ENCODE data around the gene KCNQ2. TPM values are rescaled to one million over a fixed set of nuclear protein-coding genes. Genes with fewer than 3 reads are reported as not detected.

Gene KCNQ2
- total and polyA plus RNA-seq, 4 donors, result not detected

DNA sequence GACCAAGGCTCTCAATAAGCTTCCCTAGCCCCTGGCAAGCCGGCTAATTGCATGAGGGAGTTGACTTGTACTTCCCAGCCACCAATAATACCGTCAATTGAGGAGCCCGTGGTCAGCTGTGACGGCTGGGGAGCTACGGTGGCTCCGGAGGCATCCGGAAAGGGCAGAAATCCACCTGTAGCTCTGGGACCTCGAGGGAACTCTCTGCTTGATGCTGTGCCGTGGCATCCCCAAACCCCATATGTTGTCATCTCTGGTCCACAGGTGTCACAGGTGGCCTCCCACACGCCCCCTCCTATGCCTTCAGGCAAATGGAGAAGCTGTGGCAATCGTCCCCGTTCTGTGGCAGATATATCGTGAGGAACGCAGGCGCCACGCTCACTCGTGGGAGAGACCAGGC is 5.5 kb upstream of the KCNQ2 start:
- Histone ChIP-seq H3K9ac (ENCODE audit: low read depth in 1 of 2, low read length in 2 of 2) (no peak overlapping the region), H3K9me3 (ENCODE audit: control insufficient read depth in 4 of 4, low read length in 3 of 4) (no peaks in the 10 kb centered on the region), H3K27ac (ENCODE audit: low read depth in 1 of 2, low read length in 2 of 2) (no peak overlapping the region), H3K4me3 (ENCODE audit: low read depth in 1 of 3, low read length in 3 of 3) (no peak overlapping the region), H3K4me1 (ENCODE audit: control insufficient read depth in 4 of 4, insufficient read depth in 4 of 4, low read length in 3 of 4) (peaks cover 0 to 3% (median under 1%) of the 10 kb centered on the region in 4 donors), H3K27me3 (ENCODE audit: control insufficient read depth in 4 of 4, insufficient read depth in 4 of 4, low read length in 3 of 4) (peaks cover 0 to 26% (median 9%) of the 10 kb centered on the region in 4 donors), H3K36me3 (ENCODE audit: control insufficient read depth in 4 of 4, insufficient read depth in 3 of 4, low read depth in 1 of 4, low read length in 3 of 4) (no peaks in the 10 kb centered on the region)
- TF ChIP-seq, protein P1, sequence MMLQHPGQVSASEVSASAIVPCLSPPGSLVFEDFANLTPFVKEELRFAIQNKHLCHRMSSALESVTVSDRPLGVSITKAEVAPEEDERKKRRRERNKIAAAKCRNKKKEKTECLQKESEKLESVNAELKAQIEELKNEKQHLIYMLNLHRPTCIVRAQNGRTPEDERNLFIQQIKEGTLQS (IDR thresholded peaks at IDR 0.05), result no peak
- TF ChIP-seq TAF1 (conservative IDR thresholded peaks at IDR 0.05) (no peak), CTCF (IDR thresholded peaks at IDR 0.05; ENCODE audit: low read depth, low read length, missing input control) (no peak), RAD21 (IDR thresholded peaks at IDR 0.05) (no peak), SP1 (IDR thresholded peaks at IDR 0.05) (no peak), GABPA (IDR thresholded peaks at IDR 0.05 in 1 of 2, conservative IDR thresholded peaks at IDR 0.05 in 1 of 2) (no peak), JUND (IDR thresholded peaks at IDR 0.05) (no peak), FOXA2 (IDR thresholded peaks at IDR 0.05) (no peak), RXRA (IDR thresholded peaks at IDR 0.05) (no peak), YY1 (IDR thresholded peaks at IDR 0.05) (no peak), MAX (IDR thresholded peaks at IDR 0.05) (no peak)
- TF ChIP-seq, protein P2, sequence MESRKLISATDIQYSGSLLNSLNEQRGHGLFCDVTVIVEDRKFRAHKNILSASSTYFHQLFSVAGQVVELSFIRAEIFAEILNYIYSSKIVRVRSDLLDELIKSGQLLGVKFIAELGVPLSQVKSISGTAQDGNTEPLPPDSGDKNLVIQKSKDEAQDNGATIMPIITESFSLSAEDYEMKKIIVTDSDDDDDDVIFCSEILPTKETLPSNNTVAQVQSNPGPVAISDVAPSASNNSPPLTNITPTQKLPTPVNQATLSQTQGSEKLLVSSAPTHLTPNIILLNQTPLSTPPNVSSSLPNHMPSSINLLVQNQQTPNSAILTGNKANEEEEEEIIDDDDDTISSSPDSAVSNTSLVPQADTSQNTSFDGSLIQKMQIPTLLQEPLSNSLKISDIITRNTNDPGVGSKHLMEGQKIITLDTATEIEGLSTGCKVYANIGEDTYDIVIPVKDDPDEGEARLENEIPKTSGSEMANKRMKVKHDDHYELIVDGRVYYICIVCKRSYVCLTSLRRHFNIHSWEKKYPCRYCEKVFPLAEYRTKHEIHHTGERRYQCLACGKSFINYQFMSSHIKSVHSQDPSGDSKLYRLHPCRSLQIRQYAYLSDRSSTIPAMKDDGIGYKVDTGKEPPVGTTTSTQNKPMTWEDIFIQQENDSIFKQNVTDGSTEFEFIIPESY (IDR thresholded peaks at IDR 0.05), result no peak
- TF ChIP-seq, protein P3, sequence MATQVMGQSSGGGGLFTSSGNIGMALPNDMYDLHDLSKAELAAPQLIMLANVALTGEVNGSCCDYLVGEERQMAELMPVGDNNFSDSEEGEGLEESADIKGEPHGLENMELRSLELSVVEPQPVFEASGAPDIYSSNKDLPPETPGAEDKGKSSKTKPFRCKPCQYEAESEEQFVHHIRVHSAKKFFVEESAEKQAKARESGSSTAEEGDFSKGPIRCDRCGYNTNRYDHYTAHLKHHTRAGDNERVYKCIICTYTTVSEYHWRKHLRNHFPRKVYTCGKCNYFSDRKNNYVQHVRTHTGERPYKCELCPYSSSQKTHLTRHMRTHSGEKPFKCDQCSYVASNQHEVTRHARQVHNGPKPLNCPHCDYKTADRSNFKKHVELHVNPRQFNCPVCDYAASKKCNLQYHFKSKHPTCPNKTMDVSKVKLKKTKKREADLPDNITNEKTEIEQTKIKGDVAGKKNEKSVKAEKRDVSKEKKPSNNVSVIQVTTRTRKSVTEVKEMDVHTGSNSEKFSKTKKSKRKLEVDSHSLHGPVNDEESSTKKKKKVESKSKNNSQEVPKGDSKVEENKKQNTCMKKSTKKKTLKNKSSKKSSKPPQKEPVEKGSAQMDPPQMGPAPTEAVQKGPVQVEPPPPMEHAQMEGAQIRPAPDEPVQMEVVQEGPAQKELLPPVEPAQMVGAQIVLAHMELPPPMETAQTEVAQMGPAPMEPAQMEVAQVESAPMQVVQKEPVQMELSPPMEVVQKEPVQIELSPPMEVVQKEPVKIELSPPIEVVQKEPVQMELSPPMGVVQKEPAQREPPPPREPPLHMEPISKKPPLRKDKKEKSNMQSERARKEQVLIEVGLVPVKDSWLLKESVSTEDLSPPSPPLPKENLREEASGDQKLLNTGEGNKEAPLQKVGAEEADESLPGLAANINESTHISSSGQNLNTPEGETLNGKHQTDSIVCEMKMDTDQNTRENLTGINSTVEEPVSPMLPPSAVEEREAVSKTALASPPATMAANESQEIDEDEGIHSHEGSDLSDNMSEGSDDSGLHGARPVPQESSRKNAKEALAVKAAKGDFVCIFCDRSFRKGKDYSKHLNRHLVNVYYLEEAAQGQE (IDR thresholded peaks at IDR 0.05), result no peak
- no peak for DNase-seq (ENCODE audit: low spot score)
- 70% methylated on average over 17 of the region's 17 CpGs for WGBS

DNA sequence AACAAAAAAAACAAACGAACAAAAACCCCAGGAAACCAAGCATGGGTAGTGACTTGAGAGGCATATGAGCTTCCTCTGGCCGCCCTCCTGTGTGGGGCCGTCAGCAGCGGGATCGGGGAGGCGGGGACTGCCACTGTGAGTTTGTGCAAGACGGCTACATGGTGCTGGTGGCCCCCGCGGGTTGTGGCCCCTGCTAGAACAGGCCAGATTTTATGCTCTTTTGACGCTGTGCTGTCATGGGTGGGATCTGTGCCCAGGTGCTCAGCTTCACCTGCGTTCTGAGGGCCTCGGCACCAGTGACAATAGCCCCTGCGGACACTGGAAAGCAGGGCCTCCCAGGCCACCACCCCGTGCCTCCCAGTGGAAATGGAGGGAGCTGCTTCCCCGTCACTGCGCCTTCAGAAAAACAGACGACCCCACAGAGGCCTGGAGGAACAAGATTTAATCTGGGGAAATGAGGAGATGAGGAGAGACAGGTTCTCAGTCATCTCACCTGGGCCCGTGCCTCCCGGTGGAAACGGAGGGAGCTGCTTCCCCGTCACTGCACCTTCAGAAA is 4.7 kb upstream of the KCNQ2 start:
- Histone ChIP-seq H3K9ac (ENCODE audit: low read depth in 1 of 2, low read length in 2 of 2) (no peak overlapping the region), H3K27ac (ENCODE audit: low read depth in 1 of 2, low read length in 2 of 2) (no peak overlapping the region), H3K4me1 (ENCODE audit: control insufficient read depth in 4 of 4, insufficient read depth in 4 of 4, low read length in 3 of 4) (peaks cover 0 to 2% (median 0%) of the 10 kb centered on the region in 4 donors), H3K27me3 (ENCODE audit: control insufficient read depth in 4 of 4, insufficient read depth in 4 of 4, low read length in 3 of 4) (peaks cover 0 to 26% (median 9%) of the 10 kb centered on the region in 4 donors), H3K36me3 (ENCODE audit: control insufficient read depth in 4 of 4, insufficient read depth in 3 of 4, low read depth in 1 of 4, low read length in 3 of 4) (no peaks in the 10 kb centered on the region), H3K9me3 (ENCODE audit: control insufficient read depth in 4 of 4, low read length in 3 of 4) (no peaks in the 10 kb centered on the region), H3K4me3 (ENCODE audit: low read depth in 1 of 3, low read length in 3 of 3) (no peak overlapping the region)
- TF ChIP-seq, protein P2 (IDR thresholded peaks at IDR 0.05), result no peak
- no peak for TF ChIP-seq EGR1 (IDR thresholded peaks at IDR 0.05; ENCODE audit: low read depth in 2 of 2)
- TF ChIP-seq FOXA1 (IDR thresholded peaks at IDR 0.05), result no peak
- no peak for TF ChIP-seq FOXA2 (IDR thresholded peaks at IDR 0.05)
- no peak for TF ChIP-seq NR2F2 (IDR thresholded peaks at IDR 0.05)
- TF ChIP-seq JUND (IDR thresholded peaks at IDR 0.05), result no peak
- no peak for TF ChIP-seq HNF4A (conservative IDR thresholded peaks at IDR 0.05)
- TF ChIP-seq YY1 (IDR thresholded peaks at IDR 0.05), result no peak
- TF ChIP-seq, protein P3 (IDR thresholded peaks at IDR 0.05), result no peak
- DNase-seq (ENCODE audit: low spot score), result no peak
- WGBS, result 36% methylated on average over 21 of the region's 21 CpGs
